Measurements from ENCODE around the gene ATP8A2. TPM values are rescaled to one million over a fixed set of nuclear protein-coding genes. Genes with fewer than 3 reads are reported as not detected.

Gene ATP8A2
- total and polyA plus RNA-seq, 9 of the 15 experiments (the other 6 are each of a cell fraction or from before 2014, with no cell fraction given), result under 0.01 to 0.33 (median 0.06) TPM; not detected in 4

DNA sequence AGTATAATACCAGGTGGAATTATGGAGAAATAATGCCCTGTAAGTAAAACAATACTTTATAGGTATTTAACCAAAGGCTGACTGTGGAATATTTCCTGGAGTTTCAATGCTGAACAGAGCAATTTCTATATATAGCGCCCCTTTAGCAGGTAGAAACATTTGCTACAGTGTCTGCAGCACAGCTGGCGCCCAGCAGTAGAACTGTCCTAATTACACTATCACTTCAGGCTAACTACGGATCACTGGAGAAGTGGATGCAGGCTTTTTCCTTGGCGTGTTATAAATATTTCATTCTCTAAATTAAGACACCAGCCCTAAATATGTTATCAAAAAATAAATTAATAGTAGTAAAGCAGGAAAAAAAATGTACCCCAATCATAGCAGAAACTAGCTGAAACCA is 677.0 kb downstream of the ATP8A2 start (continued):
- TF ChIP-seq ZNF830 (CRISPR knock-in tag; IDR thresholded peaks at IDR 0.05) (no peak), TSC22D4 (tag; IDR thresholded peaks at IDR 0.05) (no peak), ATF1 (CRISPR knock-in tag; IDR thresholded peaks at IDR 0.05) (no peak), ATF1 (tag; IDR thresholded peaks at IDR 0.05) (no peak), CEBPG (CRISPR knock-in tag; IDR thresholded peaks at IDR 0.05) (no peak), CEBPG (tag; conservative IDR thresholded peaks at IDR 0.05 in 1 of 2, IDR thresholded peaks at IDR 0.05 in 1 of 2) (no peak)
- TF ChIP-seq, protein P1, sequence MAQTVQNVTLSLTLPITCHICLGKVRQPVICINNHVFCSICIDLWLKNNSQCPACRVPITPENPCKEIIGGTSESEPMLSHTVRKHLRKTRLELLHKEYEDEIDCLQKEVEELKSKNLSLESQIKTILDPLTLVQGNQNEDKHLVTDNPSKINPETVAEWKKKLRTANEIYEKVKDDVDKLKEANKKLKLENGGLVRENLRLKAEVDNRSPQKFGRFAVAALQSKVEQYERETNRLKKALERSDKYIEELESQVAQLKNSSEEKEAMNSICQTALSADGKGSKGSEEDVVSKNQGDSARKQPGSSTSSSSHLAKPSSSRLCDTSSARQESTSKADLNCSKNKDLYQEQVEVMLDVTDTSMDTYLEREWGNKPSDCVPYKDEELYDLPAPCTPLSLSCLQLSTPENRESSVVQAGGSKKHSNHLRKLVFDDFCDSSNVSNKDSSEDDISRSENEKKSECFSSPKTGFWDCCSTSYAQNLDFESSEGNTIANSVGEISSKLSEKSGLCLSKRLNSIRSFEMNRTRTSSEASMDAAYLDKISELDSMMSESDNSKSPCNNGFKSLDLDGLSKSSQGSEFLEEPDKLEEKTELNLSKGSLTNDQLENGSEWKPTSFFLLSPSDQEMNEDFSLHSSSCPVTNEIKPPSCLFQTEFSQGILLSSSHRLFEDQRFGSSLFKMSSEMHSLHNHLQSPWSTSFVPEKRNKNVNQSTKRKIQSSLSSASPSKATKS (CRISPR knock-in tag; IDR thresholded peaks at IDR 0.05), result no peak
- TF ChIP-seq, protein P2, sequence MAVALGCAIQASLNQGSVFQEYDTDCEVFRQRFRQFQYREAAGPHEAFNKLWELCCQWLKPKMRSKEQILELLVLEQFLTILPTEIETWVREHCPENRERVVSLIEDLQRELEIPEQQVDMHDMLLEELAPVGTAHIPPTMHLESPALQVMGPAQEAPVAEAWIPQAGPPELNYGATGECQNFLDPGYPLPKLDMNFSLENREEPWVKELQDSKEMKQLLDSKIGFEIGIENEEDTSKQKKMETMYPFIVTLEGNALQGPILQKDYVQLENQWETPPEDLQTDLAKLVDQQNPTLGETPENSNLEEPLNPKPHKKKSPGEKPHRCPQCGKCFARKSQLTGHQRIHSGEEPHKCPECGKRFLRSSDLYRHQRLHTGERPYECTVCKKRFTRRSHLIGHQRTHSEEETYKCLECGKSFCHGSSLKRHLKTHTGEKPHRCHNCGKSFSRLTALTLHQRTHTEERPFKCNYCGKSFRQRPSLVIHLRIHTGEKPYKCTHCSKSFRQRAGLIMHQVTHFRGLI (CRISPR knock-in tag; IDR thresholded peaks at IDR 0.05), result no peak

Data from K562 (cell line).